ENCODE results near the gene PER2. TPM values are rescaled to one million over a fixed set of nuclear protein-coding genes. Genes with fewer than 3 reads are reported as not detected.

Gene PER2
- total and polyA plus RNA-seq, 10 of the 15 experiments (the other 5 are each of a cell fraction or from before 2014, with no cell fraction given): 1.5 to 15.1 (median 4.6) TPM

- peaks cover 0 to 2% of the 10 kb centered on the region in 2 experiments; a peak in 2 of 4 replicates for H3K36me3 ChIP-seq (ENCODE audit: control insufficient read depth in 2 of 2, insufficient read depth in 2 of 2, low read length in 1 of 2)
- TF ChIP-seq ZSCAN29 (IDR thresholded peaks at IDR 0.05): no peak
- TF ChIP-seq RBBP5 (conservative IDR thresholded peaks at IDR 0.05): no peak
- no peak for TF ChIP-seq POLR2A (IDR thresholded peaks at IDR 0.05; ENCODE audit: low read depth, low read length)
- TF ChIP-seq, protein P1, sequence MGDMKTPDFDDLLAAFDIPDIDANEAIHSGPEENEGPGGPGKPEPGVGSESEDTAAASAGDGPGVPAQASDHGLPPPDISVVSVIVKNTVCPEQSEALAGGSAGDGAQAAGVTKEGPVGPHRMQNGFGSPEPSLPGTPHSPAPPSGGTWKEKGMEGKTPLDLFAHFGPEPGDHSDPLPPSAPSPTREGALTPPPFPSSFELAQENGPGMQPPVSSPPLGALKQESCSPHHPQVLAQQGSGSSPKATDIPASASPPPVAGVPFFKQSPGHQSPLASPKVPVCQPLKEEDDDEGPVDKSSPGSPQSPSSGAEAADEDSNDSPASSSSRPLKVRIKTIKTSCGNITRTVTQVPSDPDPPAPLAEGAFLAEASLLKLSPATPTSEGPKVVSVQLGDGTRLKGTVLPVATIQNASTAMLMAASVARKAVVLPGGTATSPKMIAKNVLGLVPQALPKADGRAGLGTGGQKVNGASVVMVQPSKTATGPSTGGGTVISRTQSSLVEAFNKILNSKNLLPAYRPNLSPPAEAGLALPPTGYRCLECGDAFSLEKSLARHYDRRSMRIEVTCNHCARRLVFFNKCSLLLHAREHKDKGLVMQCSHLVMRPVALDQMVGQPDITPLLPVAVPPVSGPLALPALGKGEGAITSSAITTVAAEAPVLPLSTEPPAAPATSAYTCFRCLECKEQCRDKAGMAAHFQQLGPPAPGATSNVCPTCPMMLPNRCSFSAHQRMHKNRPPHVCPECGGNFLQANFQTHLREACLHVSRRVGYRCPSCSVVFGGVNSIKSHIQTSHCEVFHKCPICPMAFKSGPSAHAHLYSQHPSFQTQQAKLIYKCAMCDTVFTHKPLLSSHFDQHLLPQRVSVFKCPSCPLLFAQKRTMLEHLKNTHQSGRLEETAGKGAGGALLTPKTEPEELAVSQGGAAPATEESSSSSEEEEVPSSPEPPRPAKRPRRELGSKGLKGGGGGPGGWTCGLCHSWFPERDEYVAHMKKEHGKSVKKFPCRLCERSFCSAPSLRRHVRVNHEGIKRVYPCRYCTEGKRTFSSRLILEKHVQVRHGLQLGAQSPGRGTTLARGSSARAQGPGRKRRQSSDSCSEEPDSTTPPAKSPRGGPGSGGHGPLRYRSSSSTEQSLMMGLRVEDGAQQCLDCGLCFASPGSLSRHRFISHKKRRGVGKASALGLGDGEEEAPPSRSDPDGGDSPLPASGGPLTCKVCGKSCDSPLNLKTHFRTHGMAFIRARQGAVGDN (IDR thresholded peaks at IDR 0.05): no peak
- TF ChIP-seq, protein P2, sequence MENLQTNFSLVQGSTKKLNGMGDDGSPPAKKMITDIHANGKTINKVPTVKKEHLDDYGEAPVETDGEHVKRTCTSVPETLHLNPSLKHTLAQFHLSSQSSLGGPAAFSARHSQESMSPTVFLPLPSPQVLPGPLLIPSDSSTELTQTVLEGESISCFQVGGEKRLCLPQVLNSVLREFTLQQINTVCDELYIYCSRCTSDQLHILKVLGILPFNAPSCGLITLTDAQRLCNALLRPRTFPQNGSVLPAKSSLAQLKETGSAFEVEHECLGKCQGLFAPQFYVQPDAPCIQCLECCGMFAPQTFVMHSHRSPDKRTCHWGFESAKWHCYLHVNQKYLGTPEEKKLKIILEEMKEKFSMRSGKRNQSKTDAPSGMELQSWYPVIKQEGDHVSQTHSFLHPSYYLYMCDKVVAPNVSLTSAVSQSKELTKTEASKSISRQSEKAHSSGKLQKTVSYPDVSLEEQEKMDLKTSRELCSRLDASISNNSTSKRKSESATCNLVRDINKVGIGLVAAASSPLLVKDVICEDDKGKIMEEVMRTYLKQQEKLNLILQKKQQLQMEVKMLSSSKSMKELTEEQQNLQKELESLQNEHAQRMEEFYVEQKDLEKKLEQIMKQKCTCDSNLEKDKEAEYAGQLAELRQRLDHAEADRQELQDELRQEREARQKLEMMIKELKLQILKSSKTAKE (IDR thresholded peaks at IDR 0.05; ENCODE audit: low read depth, poor library complexity, severe bottlenecking): no peak
- TF ChIP-seq, protein P3, sequence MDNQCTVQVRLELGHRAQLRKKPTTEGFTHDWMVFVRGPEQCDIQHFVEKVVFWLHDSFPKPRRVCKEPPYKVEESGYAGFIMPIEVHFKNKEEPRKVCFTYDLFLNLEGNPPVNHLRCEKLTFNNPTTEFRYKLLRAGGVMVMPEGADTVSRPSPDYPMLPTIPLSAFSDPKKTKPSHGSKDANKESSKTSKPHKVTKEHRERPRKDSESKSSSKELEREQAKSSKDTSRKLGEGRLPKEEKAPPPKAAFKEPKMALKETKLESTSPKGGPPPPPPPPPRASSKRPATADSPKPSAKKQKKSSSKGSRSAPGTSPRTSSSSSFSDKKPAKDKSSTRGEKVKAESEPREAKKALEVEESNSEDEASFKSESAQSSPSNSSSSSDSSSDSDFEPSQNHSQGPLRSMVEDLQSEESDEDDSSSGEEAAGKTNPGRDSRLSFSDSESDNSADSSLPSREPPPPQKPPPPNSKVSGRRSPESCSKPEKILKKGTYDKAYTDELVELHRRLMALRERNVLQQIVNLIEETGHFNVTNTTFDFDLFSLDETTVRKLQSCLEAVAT (IDR thresholded peaks at IDR 0.05): no peak
- no peak for TF ChIP-seq ZZZ3 (IDR thresholded peaks at IDR 0.05; ENCODE audit: control insufficient read depth, insufficient read length, low read depth)
- TF ChIP-seq RELB (IDR thresholded peaks at IDR 0.05; ENCODE audit: low read depth): no peak
- TF ChIP-seq FOS (IDR thresholded peaks at IDR 0.05; ENCODE audit: borderline replicate concordance, extremely low read depth, insufficient read length): no peak
- no peak for TF ChIP-seq E2F8 (IDR thresholded peaks at IDR 0.05; ENCODE audit: low read depth, partially characterized antibody)
- no peak for TF ChIP-seq SIX5 (IDR thresholded peaks at IDR 0.05; ENCODE audit: low read depth, low read length, severe bottlenecking)
Measured at GRCh38 chr2:238336793-238337444, 48.5 kb upstream of the PER2 start.

More at GRCh38 chr2:238336793-238337444, 48.5 kb upstream of the PER2 start:
- Histone ChIP-seq H3K9ac (ENCODE audit: control insufficient read depth, insufficient read depth, low read length) (no peak overlapping the region), H3K9me3 (replicated peaks; ENCODE audit: control insufficient read depth, insufficient read depth, low read length) (no peaks in the 10 kb centered on the region), H3K4me3 (no peak overlapping the region), H2AFZ (ENCODE audit: control insufficient read depth, low read depth, low read length) (no peak overlapping the region), H3K4me1 (ENCODE audit: control insufficient read depth, insufficient read depth, low read length) (0 out of 2 replicates have a peak, but pooled peaks cover 4% of the 10 kb centered on the region), H4K20me1 (ENCODE audit: control insufficient read depth, insufficient read depth) (no peaks in the 10 kb centered on the region; the same call in 1 of the 2 replicates), H3K27ac (ENCODE audit: control insufficient read depth, insufficient read depth) (no peak overlapping the region), H3K27me3 (replicated peaks in 1 of 2; ENCODE audit: control insufficient read depth in 2 of 2, insufficient read depth in 2 of 2, low read length in 1 of 2) (no peaks in the 10 kb centered on the region), H3K4me2 (ENCODE audit: control insufficient read depth, insufficient read depth) (no peak overlapping the region), H3K79me2 (ENCODE audit: control insufficient read depth, insufficient read depth, low read length) (no peaks in the 10 kb centered on the region)
- CTCF ChIA-PET: no interaction called here
- no peak for DNase-seq (ENCODE audit: low read depth, low spot score)
- RAD21 ChIA-PET (ENCODE audit: unreplicated experiment): no interaction called here
- in situ Hi-C loops (cut with MboI): no loop called here
- FAIRE-seq: no peak
- intact Hi-C loops (cut with micrococcal nuclease; ENCODE audit: unreplicated experiment): no loop called here
- ATAC-seq: no peak
- POLR2A ChIA-PET: no interaction called here
- 99% methylated on average over 4 of the region's 5 CpGs for WGBS (ENCODE audit: insufficient coverage, insufficient replicate concordance, low lambda C conversion rate, missing lambda C conversion rate)
- SMC1A ChIA-PET (ENCODE audit: uncharacterized antibody, unreplicated experiment): no interaction called here
- BruUV-seq (replicated peaks): no TSS peak

All from GM12878 (cell line).